HG02840 (cell line): ENCODE results near the gene PPIF.
A peak's percentile ranks its signal among the peaks of the same experiment; 100 is the strongest.
"Not testable (repeated sequence)": the region's sequence is repeated elsewhere in the genome, so short reads cannot be mapped to it uniquely, and the experiment has no call there.

Source experiments
- ATAC-seq: cut with Tn5 transposase; IDR thresholded peaks from one replicate; pipeline ENCODE4 v1.9.1; 2021; ENCODE audit warnings: mild to moderate bottlenecking, moderate library complexity, moderate number of reproducible peaks; ENCODE audit not compliant: unreplicated experiment, low FRiP score

The PPIF gene

DNA sequence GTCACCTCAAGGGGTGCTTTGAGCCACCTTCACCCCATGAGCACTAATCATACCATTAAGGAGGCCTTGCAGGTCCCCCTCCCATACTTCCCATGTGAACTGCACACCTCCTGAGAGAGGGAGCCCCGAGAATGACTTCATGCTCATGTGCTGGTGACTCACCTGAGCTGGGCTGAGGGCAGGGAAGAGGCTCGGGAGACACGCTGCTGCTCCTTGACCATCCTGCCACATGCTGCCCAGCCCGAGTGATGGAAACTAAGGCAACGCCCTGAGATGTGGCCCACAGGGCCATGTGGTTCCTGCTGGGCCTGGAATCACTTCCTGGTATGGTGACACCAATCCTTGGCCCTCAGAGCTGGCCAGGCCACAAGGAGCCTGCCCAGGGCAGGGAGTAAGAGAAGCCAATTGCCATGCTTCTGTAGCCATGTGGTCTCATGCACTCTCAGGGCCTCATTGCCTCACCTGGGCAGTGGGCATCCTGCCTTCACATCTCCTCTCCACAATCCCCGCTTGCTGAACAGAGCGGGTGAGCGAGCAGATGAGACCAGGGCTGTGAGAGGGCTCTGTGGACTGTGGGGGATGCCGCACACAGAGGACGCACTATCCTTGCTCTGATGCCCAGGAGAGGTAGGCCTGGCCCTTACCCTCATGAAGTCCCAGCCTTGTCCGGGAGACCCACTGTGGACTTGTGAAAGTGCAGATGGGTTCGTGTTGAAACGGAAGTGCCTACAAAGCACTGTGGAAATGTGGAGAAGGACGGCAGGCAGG lies 18.3 kb upstream of the PPIF start:
- no peak for ATAC-seq

DNA sequence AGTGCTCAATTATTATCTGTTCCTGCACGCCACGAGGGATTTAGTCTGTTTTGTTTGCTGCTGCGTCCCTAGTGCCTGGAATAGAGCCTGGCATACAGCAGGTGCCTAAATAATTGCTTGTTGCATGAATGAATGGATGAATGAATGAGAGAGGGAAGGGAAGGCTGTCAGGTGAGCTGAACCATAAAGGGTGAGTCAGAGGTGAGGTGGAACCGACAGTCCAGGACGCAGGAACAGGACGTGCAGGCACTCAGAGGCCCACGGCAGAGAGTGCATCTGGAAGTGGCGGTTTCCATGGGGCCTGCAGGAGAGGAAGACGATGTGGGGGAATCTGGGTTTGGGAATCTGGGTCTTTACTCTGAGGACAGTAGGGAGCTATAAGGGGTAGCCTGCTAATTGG lies 17.7 kb upstream of the PPIF start:
- no peak for ATAC-seq

DNA sequence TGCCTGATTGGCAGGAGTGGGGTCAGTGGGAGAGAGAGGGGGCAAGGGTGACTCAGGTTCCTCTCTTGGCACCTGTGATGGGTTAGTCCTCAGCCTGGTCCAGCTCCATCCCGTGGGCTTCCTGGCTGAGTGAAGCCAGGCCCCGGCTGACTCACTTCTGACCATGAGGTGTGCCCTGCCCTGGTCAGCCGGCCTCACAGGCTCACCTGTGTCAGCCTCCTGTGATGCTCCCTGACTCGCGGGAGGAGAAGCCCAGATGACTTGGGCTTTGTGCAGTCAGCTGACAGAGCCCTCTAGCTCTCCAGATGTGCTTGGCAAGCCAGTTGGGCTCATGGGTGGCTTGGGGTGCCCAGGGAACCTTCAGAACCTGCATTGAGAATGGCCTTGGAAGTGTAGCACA lies 16.0 kb upstream of the PPIF start:
- ATAC-seq = no peak

DNA sequence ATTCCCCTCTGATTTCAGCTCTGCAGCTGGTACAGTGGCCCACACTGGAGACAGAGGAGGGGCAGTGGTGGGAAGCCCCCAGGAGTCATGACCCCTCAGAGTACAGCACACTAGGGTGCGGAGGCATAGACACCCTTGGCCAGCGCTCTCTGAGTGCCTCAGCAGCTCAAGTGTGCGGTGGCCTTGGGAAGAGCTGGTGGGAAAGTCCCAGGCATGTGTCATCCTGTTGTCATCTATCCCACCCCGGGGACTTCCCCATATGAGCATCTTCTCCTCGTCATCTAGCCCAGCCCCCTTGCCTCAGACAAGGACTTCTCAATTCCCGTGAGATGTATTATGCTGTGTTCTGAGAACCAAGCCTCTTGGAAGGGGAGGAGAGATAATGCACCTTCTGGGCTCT lies 15.6 kb upstream of the PPIF start:
- peak; percentile 85 for ATAC-seq

DNA sequence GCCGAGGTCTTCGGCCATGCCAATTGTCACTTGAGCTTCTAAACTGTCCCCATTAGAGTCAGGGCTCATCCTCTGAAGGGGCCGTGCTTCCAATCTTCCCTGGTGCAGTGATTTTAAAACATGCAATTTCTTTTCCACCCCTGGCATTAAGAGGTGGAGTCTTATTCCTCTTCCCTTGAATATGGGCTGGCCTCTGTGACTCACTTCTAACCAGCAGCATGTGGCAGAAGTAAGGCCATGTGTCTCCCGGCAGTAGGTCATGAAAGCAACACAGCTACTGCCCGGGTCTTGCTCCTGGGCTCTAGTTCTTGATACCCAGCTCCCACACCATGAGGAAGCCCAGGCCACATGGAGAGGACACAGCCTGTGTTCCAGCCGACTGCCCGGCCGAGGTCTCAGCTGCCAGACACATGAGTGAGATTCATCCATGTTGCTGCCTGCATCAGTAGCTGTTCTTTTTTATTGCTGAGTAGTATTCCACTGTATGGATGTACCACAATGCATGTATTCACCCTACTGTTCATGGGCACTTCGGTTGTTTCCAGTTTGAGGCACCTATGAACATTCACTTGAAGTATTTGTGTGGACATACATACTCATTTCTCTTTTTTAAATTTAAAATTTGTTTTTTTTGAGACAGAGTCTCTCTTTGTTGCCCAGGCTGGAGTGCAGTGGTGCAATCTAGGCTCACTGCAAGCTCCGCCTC lies 14.5 kb upstream of the PPIF start:
- not testable (repeated sequence) for ATAC-seq

DNA sequence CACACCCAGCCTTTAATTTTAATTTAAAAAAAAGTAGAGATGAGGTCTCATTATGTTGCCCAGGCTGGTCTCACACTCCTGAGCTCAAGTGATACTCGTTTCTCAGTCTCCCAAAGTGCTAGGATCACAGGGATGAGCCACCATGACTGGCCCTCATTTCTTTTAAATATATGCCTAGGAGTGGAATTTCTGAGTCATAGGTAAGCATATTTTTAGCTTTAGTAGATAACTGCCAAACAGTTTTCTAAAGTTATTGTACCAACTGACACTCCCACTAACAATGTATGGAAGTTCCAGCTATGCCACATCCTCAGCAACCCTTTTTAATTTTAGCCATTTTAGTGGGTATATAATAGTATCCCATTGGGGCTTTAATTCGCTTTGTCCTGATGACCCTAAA lies 13.8 kb upstream of the PPIF start:
- ATAC-seq = no peak

DNA sequence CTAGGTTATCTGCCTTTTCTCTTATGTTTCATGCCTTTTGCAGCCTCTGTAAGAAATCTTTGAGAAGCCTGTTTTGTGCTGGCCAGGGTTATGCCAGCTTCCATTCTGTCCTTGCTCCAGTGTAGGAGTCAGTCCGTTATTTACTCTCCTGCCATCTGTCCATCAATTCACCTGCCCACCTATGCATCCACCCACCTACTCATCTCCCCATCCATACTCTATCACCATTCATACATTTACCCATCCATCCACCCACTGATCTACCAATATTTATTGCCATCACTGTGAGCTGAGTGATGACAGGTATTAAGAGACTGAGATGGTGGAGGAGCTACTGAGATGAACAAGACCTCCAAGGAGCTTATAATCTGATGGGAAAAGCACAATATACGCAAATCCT lies 12.7 kb upstream of the PPIF start:
- no peak for ATAC-seq

DNA sequence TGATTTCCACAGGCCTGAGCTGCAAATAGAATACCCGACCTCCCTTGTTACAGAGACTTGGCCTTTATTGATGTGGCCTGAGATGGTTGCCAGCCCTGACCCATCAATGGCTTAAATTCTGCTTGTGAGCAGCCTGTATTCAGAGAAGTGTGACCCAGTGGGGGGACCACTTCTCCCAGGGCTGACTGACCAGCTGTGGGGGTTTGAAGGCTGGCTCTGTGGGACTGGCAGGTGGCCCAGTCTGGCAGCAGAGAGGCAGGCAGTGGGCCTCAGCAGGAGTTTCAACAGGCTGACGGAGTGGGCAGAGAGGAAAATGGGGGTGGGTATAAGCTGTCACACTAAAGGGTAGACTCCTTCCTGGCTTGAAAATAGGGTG lies 12.2 kb upstream of the PPIF start:
- ATAC-seq = no peak

DNA sequence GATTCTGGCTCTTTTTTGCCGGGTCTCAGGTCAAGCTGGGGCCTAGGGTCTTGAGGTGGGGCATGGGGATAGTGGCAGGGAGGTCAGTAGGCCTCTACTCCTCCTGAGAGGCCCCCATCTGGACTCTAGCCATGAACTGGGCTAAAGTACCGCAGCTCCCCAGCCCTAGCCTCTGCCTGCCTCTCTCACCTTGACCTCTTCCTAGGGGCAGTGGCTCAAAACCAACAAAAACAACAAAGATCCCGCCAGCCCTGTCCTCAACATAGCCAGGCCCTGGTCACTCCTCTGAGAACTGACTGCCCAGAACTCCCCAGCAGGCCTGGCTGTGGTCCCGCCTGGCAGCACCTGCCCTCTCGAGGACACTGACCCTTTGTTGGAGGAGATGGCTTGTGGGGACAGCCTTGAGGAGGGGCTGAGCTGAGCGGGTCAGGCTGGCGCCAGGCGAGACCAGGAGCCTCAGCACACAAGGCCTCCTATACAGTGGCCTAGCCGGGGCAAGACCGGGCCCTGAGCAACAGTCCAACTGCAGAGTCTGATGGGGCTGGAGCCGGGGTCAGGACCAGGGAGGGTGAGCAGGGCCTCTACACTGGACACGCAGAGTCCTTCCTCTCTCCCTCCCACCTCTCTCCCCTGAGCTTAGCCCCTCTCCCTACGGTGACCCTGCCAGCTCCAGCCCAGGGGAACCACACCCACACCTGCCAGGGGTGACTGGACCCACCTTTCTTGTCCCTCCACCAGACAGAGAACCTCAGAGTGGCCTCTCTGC lies 11.6 kb upstream of the PPIF start:
- no peak for ATAC-seq

DNA sequence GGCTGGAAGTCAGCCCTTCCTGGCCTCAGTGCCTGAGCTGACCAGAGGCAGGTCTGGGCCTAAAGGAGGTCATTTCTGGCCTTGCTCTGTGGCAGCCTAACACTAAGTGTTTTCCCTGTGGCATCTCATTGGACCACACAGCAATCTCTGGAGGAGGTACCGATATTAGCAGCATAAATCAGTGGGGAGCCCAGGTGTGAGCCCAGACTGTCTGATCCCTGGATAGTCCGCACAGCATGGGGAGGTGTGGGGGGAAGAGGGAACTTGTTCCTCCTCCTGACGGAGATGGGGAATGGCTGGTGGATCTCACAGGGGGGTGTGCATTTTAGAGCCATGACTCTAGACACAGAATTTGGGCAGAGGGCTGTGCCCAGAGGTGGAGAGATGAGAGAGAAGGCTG lies 11.0 kb upstream of the PPIF start:
- no peak for ATAC-seq

DNA sequence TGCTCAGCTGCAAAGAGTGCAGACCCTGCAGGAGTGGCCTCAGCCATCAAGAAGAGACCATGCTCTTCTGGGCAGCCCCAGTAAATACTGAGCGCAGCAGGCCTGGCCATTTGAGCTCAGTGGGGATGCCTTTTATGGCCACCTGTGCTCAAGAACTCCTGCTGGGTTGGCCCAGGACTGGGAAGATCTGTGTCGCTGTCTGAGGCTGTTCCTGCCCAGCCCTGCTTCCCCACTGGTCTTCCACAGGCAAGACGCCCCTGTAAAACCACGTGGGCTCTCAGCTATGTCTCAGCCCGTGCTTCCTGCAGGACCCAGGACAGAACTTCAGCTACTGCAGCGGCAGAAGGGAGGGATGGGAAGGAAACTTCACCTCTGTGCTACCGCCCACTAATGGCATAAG lies 10.5 kb upstream of the PPIF start:
- ATAC-seq = no peak

DNA sequence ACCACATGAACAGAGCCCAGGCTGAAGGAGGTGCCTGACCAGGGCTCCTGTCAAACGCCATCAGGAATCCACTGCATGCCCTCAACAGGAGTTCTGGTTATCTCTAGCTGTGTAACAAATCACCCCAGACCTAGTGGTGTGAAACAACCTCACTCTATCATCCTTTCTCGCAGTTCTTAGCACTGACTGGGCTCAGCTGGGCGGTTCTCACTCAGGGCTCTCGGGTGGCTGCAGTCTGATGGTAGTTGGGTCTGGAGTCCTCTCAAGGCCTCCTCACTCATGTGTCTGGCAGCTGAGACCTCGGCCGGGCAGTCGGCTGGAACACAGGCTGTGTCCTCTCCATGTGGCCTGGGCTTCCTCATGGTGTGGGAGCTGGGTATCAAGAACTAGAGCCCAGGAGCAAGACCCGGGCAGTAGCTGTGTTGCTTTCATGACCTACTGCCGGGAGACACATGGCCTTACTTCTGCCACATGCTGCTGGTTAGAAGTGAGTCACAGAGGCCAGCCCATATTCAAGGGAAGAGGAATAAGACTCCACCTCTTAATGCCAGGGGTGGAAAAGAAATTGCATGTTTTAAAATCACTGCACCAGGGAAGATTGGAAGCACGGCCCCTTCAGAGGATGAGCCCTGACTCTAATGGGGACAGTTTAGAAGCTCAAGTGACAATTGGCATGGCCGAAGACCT lies 9.3 kb upstream of the PPIF start:
- not testable (repeated sequence) for ATAC-seq

DNA sequence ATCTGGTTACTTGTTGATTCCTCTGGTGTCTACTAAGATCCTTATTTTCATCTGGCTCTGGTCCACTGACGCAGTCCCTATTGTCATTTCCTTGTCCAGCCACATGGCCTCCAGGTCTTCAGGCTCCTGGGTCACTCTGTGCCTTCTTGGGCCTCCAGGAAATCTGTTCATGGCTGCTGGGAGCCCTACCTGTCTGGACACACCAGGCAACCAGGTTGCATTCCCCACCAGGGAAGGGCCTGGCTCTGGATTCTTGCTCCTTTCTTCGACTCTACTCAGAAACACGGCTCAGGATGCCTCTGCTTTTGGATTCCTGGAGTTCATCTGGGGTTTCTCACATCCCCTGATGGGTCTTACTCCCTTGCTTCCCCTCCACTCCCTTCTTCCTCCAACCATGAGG lies 8.0 kb upstream of the PPIF start:
- no peak for ATAC-seq

DNA sequence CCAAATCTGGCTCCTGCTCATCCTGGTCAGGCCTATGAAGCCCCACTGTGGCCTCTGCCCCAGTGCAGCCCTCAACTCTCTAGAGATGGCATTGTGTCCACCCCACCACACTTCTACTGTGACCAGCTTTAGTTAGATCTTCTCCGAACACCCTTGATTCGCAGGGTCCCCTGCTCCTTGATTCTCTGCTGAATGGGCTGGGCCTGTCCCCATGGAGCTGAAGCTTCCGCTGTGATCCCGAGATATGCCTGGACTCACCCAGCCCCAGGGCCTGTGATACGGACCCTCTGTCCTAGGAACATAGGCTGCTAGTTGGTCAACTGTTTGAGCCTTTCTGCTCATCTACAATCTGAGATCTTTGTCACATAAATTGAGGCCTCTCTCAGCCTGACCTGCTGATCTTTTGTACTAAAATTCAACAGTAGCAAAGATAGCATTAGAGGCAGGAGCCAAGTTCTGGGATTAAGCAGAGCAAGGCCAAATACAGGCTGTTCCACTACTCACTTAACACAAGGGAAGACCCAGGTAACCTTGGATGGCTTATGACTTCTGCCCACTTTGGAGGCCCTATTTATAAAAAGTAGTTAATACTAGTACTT lies 6.5 kb upstream of the PPIF start:
- no peak for ATAC-seq

DNA sequence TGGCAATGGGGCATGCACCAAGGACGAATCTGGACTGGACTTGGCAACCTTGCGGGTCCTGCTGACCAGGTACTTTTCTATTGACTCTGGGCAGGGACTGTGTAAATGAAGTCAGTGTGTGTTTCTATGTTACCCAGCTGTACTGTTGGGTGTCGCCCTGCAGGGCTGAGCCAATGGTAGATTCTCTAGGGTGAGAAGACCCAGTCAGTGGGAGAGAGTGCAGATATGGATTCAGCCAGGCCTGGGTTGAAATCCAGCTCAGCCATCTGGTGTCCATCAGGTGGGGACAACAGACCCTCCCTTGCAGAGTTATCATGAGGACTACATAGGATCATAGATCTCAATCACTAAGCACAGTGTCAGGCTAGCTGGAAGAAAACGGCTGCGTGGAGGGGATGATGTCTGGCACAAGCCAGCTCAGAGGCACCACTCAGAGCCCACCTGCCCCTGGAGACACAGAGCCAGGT lies 4.9 kb upstream of the PPIF start:
- no peak for ATAC-seq

DNA sequence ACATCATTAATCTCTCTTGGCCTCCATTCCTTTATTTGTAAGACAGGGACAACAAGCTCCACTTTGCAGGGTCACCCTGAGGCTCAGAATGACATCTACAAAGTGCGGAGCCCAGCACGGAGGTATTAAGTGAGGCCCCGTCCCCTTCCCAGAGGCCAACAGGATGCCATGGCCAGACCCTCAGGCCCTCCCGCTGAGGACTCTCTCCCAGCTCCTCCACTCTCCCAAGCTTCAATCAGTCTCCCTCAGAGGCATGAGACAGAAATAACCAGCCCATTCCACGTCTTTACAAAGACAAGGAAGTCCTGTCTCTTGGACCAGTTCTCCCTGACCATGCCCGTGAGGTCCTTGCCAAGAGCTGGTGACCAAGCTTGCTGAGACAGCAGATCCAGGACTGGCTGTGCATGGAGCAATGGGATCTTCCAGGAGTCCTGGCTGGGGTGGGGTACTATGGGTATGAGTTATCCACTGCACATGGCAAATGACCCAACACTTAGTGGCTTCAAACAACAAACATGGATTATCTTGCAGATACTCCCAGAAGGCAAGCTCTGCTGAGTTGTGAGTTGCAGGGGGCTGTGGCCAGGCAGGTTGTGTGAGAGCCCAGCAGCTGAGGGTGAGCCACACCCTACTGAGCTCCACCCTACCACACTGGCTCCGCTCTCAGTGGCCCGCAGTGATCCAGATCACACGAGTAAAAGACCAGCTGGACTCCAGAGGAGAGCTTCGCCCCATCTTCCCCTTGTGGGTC lies 4.3 kb upstream of the PPIF start:
- no peak for ATAC-seq

DNA sequence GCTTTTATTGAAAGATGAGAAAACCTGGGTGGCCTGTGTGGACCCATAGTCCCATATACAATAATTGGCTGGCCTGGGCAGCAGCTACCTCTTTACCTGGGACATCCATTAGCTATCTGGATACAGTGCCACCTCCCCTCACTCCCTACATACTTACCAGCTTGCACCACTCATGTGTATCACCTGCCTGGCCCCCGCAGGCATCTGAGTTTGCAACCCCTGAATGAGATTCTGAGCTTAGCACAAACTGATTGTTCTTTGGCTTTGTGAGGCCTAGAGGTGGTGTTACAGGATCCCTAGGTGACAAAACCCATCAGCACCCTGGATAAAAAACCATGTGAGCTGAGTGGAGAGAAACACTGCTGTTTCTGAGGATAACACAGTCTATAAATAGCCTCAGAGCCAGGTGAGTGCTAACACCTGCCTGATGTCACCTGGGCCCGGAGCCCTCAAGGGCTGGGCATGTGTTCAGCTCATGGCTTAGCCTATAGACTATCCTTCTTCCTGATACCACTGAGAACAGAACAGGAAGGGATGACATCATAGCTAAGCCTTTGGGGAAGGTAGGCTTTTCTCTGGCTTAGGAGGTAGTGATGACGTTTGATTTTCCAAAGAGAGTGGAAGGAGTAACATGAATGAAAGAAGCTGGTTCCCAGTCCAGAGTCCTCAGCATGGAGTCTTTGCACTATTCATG lies 2.6 kb upstream of the PPIF start:
- ATAC-seq = no peak

DNA sequence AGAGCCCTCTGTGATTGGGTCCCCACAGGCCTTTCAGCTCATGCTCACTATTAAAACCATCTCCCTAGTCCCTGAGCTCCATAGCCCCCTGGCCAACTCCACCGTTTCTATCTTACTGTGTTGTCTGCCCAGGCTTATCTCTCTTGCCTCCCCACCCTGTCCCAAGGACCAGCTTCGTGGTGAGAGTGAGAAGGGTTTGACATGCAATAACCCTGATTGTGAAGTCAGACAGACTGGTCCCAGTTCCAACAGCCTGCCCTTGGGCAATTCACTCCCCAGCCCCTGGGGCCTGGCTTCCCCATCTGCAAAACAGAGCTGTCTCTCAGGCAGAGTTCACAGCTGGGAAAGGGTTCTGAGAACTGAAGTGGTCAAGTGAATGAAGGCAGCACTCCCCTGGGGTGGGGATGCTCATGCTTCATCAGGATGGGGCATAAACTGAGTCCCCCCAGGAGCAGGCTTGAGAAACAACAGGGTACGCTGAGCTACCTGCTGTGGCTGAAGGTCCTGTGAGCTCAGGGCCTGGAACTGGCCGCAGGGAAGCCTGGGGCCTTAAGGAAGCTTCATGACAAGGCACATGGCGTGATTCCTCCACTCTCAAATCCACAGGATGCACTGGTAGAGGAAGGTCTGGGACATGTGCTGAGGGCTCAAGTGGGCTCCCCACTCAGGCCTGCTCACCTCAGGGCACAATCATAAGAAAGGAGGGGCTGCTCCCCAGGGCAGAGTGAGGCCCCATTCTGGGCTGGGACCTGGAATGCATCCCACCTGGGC lies 1.8 kb upstream of the PPIF start:
- no peak for ATAC-seq

DNA sequence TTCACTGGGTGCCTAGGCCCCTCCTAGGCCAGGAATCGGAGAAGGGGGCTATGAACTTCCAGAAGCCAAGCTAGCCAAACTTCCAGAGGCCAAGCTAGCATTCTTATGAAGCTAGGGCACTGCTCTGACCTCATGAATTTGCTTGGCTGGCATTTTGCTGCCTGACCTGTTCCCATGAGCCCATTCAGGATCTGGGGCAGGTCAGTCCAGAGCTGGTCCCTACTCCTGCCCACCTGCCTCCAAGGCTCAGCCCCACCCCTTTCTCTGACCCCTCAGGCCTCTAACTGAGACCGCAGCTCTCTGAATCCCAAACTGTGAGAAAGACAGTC lies 1.3 kb upstream of the PPIF start:
- ATAC-seq = no peak
